GM21447 (cell line): ENCODE measurements around the gene DPH7.
"Not testable (repeated sequence)": the region's sequence is repeated elsewhere in the genome, so short reads cannot be mapped to it uniquely, and the experiment has no call there.

Source experiments
- ATAC-seq: cut with Tn5 transposase; IDR thresholded peaks from one replicate; pipeline ENCODE4 v1.9.1; 2021; ENCODE audit not compliant: unreplicated experiment

The DPH7 gene

DNA sequence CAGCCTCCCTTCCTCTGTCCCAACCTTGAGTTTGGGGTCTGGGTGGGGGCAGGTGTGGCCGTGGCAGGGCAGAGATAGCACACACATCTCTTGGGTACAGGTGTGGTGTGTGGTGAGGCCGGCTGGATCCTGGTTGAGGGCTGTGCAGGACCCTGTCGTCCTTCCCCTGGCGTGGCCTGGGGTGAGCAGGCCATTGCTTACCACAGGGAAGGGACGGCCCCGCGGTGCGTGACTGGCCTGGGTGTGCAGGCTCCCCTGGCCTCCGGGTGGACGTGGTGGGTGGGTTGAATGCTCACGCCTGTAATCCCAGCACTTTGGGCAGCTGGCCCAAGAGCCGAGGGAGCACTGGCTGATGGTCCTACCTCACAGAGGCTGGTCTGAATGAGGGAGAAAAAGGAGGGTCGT is 28.0 kb upstream of the DPH7 start:
- ATAC-seq: no peak

- ATAC-seq: peak; percentile 1
Measured at GRCh38 chr9:137606005-137606621, 27.4 kb upstream of the DPH7 start.

GRCh38 chr9:137605121-137606004 is 26.6 kb upstream of the DPH7 start, which contains the start of gene ARRDC1:
Gene ARRDC1 (plus strand): TSS chr9:137605686. CDS start chr9:137605718, 32 bp downstream.
- ATAC-seq: peak; percentile 65

DNA sequence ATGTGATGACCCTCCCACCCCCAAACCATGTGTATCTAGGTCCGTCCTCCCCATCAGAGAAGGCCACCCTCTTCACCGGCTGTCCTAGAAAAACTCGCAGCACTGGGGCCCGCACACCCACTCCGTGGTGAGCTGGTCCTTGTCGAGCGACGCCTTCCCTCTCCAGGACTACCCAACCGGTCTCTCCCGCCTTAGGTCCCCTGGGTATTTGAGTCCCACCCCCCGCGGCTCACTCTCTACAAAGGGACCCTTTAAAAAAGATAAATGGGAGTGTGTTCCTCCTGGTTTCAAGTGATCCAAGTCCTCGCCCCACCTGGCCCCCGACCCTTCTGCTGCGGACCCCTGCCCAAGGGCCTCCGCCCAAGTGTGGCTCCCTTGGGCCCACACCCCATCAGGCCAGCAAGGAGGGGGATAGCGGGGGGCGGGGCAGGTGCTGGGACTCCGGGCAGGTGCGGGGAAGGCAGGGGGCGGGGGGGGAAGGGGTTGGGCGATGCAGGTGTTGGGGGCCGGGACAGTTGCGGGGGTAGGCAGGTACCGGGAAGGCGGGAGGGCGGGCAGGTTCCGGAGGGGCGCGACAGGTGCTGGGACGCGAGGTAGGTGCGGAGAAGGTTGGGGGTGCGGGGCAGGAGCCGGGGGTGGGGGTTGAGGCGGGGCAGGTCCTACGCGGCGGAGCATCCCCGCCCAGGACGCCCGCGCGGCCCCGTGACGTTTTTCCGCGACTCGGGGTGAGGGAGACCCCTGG is 25.8 kb upstream of the DPH7 start:
- no peak for ATAC-seq

DNA sequence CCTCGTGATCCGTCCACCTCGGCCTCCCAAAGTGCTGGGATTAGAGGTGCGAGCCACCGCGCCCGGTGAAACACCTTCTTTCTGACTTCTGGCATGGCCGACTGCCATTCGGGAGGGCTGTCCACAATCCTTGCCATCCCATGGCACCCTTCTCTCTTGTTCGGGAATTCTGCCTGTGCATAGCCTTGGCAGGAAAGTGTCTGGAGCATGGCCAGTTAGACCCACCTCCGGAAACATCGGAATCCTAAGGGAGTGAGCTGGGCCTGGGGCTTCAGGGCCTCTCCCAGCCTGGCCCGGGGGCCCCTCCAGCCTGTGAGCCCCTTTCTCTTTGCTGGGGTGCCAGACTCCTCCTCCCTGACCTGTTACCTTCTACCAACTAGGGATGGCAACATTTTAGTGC is 25.2 kb upstream of the DPH7 start:
- ATAC-seq: no peak

DNA sequence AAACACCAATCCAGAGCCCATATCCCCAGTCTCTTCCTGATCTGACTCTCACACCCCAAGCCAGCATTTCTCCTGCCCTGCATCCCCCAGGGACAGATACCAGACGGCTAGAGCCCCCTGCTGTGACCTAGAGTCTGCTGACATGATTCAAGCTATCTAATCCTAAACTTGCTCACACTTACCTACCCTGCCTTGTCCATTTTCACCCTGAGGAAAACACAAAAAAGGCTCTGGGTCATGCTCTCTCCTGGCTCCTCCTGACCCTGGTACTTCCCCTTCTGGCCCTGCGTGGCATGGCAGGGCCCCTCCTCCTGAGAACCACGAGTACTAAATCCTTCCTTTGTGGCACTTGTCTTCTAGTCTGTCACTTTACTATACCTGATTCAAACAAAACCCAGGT is 23.9 kb upstream of the DPH7 start:
- no peak for ATAC-seq

GRCh38 chr9:137598943-137599342 is 20.2 kb upstream of the DPH7 start:
- no peak for ATAC-seq

- ATAC-seq: not testable (repeated sequence)
Measured at GRCh38 chr9:137596577-137596976, 17.9 kb upstream of the DPH7 start.

- ATAC-seq: no peak
Measured at GRCh38 chr9:137593176-137593575, 14.5 kb upstream of the DPH7 start.

DNA sequence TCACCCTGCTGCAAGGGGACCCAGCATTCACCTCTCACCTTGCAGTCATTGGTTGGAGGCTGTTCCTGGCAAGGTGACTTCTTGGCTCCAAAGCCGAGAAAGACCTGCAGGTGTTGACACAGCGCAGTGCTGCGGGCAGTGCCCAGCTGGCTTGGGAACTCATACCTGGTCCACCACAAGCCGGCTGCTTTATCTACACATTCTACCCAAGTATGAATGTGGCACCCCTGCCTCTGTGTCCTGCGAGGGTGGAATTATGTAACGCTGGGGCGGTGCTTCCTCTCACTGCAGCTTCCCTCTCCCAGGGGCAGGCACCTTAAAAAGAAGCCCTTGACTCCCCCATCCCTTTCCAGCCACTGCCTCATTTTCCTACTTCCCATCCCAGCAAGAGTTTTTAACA is 14.0 kb upstream of the DPH7 start:
- ATAC-seq: no peak

DNA sequence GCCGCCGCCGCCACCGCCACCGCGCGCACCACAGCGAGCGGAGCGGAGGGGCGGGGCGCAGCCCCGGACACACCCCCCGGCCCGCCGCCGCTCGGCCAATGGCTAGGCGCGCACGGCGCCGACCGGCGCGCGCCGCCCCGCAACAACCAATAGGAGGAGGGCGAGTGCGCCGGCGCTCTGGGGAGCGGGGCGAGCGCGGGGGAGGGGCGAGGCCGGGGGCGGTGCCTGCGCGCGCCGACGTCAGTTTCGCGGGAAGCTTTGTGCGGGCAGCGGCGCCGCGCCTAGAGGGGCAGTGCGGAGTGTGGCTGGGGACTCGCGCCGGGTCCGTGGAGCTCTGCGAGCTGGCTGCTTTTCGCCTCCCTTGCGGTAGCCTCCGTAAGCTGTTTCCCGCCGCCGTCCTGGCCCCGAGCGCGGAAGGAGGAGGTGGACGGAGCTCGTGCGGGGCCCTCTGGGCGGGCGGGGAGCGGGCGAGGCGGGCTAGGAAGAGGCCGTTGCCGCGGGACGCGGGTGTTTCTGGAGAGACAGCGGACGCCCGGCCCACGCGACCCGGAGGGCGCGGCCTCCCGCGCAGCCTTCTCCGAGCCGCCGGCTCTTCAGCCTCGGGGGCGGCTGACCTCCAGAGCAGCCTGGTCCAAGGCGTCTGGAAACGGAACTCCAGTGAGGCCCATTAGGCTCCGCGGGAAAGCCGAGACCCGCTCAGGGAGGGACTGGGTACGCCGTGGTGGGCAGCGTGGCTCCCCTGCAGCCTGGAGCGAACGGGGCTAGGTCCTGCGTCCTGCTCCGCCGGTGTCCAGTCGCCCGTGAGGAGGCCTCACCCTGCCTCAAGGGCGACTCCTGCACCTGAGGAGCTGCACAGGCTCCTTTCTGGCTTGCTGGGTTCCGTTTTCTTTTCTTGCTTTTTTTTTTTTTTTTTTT is 12.0 kb upstream of the DPH7 start, which contains the start of gene ZMYND19:
Gene ZMYND19, minus strand, starts transcription at position 44 of the 915 bp plus-strand sequence. CDS start 249 bp downstream, outside the sequence.
- peak; percentile 74 for ATAC-seq

- peak; percentile 12 for ATAC-seq
Measured at GRCh38 chr9:137590123-137590468, 11.4 kb upstream of the DPH7 start.

GRCh38 chr9:137589441-137590122 is 10.9 kb upstream of the DPH7 start:
- peak; percentile 8 for ATAC-seq

DNA sequence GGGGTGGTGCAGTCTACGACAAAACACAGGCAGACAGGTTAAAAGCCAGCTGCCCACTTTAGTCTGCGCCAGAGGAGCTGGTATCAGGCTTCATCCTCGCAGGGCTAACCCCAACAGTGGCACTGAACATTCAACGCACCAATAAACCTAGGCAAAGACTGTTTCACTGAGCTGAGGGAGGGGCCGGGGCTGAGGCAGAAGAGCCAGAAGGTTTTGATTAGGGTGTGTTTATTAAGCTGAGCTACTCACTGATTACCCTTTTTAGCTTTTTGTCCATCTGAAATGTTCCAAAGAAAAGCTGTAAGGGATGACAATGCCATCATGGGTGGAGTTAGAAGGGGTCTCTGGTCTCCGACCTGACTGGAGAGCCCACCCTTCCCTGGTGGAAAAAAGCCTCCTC is 10.2 kb upstream of the DPH7 start:
- no peak for ATAC-seq

DNA sequence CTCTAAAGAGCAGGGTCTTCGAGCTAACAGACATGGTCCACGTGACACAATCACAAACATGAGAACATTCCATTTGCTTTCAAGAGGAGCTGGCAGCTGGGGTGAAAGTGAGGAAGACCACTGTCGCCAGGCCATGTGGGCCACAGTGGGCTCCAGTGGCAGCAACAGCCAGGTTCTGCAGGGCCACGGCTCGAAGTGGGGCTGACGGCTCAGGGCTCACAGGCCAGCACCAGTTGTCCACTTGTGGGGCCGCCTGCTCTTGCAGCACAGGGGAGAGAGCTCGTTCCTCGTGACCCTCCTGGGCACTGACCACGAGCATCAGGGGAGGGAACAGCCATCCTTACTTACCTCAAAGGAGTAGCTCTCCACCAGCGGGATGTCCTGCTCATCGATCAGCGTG is 9.6 kb upstream of the DPH7 start:
- no peak for ATAC-seq

GRCh38 chr9:137586854-137587253 is 8.1 kb upstream of the DPH7 start:
- no peak for ATAC-seq

- ATAC-seq: no peak
Measured at GRCh38 chr9:137583957-137584356, 5.2 kb upstream of the DPH7 start.

GRCh38 chr9:137583347-137583746 is 4.6 kb upstream of the DPH7 start:
- ATAC-seq: no peak

- no peak for ATAC-seq
Measured at GRCh38 chr9:137582286-137582860, 3.6 kb upstream of the DPH7 start.
